Fibroblast of gingiva (primary cell): Measurements from ENCODE around the gene FBLN7.
"Not testable (repeated sequence)": the region's sequence is repeated elsewhere in the genome, so short reads cannot be mapped to it uniquely, and the experiment has no call there.

ENCODE experiments used
- DNase-seq: peaks from one replicate; pipeline ENCODE4 v3.0.0-alpha.2; 2011; ENCODE audit warnings: low read depth

FBLN7 gene, protein sequence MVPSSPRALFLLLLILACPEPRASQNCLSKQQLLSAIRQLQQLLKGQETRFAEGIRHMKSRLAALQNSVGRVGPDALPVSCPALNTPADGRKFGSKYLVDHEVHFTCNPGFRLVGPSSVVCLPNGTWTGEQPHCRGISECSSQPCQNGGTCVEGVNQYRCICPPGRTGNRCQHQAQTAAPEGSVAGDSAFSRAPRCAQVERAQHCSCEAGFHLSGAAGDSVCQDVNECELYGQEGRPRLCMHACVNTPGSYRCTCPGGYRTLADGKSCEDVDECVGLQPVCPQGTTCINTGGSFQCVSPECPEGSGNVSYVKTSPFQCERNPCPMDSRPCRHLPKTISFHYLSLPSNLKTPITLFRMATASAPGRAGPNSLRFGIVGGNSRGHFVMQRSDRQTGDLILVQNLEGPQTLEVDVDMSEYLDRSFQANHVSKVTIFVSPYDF

DNA sequence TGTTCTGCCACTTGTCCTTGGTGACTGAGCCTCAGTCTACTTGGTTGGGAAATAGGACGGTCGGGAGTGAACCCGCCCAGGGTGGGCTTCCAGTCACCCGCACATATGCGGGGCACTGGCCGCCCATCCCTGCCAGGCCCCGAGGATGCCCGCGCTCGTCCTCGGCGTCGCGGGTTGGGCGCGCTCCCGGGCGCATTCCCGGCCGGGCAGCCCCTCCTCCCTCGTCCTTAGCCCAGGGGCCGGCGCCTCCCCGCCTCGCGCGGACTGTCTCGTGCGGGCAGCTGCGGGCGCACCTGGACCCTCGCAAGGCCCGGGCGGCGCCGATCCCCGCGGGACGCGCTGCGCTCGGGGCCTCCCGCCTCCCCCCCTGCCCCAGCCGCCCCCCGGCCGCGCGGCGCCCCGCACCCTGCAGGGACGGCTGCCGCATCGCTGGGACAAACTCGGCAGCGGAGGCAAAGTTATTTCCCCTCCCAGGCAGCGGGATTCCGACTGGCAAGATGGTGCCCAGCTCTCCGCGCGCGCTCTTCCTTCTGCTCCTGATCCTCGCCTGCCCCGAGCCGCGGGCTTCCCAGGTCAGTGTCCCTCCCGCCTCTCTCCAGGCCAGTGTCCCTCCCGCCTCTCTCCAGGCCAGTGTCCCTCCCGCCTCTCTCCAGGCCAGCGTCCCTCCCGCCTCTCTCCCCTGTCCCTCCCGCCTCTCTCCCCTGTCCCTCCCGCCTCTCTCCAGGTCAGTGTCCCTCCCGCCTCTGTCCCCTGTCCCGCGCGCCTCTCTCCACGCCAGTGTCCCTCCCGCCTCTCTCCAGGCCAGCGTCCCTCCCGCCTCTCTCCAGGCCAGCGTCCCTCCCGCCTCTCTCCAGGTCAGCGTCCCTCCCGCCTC is at the start of gene FBLN7:
FBLN7 (plus strand) TSS at position 227 of the 874 bp plus-strand sequence; CDS start at position 498, 271 bp downstream.
- DNase-seq, result no peak

DNA sequence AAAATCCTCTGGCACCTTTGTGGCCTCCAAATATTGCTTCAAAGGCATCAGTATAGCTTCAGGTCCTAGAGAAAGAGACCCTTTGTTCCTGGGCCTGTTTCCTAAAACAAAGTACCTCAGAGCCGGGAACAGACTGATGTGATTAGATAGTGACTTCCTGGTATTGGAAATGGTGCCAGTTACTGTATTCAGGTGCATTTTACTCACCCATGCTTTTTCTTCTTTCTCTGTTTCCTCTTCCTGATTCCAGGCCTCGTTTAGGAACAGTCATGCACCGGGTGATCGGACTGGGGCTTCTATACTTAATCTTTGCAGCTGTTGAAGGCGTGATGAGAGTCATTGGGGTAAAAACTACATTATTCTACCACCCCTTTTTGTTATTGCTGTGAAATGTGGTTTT is 48.8 kb upstream of the FBLN7 start:
- no peak for DNase-seq

DNA sequence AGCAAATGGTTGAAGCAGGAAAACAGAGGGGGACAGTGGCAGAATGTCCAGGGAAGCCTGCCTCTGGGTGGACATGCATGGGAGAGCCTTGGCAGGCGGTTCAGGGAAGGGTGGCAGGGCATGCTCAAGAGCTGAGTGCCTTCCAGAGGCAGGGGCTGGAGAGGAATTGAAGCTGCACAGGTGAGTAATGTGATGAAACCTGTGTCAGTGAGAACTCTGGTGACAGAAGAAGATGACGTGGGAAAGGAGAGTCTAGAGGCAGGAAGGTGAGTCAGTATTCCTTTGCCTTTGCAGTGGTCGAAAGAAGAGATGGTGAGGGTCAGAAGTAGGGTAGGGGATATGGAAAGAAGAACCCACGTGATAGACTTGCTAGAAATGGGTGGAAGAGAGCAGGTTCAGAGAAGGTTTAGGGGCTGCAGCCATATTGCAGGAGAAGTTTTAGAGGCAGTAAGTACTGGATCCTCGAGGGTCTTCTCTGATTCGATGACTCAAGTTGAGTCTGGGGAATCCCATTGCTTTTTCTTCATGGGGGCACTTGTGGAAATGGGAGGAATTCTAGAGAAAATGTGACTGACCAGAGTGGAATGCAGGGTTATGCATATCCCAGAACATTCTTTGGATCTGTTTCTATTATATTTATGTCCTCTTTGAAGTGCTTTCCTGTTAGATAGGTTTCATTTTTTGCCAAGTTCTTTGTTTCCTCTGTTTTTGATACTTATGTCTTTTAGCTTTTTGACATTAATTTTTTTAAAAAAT is 45.7 kb upstream of the FBLN7 start:
- peak; percentile 30 for DNase-seq

DNA sequence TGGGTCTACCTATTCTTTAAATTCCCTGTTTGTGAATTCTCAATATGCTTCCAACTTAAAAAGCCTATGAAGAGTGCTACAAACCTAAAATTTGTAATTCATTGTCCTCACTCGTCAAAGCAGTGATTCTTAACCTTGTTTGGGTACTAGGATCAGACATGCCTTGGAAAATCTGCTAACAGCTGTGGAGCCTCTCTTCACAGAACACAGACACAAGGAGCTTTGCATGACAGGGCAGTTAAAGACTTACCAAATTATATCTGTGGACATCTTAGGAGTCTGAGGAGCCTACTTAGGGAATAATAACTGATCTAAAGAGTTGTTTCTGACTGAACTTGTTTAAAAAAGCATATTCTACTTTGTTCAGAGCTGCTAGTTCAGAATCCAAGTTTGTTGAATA is 45.0 kb upstream of the FBLN7 start:
- DNase-seq, result no peak

DNA sequence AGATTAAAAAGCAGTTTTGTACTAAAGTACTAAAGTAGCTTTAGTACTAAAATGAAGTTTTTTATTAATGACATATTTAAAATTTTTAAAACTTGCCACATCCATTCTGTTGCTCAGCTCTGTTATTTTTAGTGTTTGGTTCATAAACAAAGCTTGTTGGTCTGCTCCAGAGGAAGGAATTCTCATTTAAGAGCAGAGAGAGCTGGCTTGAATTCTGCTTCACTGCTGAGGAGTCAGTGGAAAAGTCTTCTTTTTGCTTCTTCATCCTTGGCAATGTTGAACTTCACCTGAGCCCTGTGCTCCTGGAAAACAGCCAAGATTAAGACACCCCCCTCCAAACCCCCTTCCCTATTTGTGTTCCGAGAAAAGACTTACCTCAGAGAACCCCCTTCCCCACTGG is 42.5 kb upstream of the FBLN7 start:
- peak; percentile 38 for DNase-seq

DNA sequence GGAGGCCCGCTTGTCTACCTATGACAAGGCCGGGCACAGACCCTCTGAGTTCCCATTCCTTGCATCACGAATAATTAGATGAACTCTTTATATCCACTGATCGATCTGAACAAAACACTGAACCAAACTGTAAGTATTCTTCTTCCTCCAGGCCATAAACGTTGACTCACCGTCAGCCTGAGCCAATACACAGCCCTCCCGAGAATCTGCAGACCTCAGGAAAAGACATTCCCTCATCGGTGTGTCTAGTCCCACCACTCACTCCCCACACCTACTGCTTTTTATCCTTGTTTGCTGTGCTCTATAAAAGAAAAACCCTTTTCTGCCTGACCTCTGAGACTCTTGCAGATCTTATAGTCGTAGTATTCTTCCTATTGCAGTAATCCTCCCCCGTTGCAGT is 42.1 kb upstream of the FBLN7 start:
- no peak for DNase-seq

DNA sequence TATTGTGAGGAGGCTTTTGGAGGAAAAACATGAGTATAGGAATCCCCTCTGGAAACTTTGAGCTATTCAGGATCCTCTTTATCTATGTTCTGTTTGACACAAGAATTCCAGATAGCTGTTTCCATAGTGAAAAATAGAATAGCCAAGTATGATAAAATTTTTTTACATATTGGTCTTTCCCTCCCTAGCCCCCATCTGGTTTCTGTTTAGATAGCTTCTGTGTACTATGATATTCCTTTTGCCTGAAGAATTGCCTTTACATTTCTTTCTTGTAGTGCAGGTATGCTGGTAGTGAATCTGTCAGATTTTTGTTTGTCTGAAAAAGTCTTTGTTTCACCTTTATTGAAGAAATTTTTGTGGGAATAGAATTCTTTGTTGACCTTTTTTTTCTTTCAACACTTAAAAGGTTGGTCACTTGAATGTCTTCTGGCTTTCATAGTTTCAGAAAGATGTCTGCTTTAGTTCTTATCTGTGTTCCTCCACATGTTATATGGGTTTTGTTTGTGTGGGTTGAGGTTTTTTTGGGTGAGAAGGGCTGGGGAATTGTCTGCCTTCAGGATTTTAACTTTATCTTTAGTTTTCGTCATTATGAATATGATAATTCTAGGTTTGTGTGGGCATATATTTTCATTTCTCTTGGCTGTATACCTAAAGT is 29.9 kb upstream of the FBLN7 start:
- DNase-seq, result no peak

DNA sequence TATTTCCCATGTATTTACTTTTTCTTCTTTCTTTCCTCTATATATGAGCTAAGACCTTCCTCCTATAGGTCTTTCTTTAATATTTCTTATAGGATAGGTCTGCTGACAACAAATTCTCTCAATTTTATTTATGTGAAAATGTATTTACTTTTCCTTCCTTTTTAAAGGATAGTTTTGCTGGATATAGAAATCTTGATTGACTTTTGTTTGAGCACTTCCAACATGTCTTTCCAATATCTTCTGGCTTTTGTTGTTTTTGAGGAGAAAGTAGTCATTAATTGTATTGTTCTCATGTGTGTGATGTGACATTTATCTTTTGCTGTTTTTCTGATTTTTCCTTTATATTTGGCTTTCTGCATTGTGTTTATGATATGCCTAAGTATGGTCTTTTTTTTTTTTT is 28.9 kb upstream of the FBLN7 start:
- DNase-seq, result no peak

DNA sequence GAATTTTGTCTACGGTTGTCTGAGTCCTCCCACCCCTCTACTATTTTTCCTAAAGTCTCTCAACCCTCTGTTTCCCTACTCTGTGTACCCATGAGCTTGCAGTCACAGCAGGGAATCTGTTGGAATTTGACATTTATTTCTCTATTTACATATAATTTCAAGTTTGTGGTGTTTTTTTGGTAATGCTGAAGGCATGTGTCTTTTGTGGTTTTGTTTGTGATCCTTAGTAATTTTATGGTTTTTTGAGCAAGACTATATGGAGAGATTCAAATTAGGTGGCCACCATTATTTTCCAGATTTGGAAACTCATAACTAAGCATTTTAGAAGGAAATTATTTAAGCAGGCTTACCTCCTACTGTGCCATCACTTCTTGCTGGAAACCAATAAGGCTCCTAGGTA is 27.2 kb upstream of the FBLN7 start:
- no peak for DNase-seq

DNA sequence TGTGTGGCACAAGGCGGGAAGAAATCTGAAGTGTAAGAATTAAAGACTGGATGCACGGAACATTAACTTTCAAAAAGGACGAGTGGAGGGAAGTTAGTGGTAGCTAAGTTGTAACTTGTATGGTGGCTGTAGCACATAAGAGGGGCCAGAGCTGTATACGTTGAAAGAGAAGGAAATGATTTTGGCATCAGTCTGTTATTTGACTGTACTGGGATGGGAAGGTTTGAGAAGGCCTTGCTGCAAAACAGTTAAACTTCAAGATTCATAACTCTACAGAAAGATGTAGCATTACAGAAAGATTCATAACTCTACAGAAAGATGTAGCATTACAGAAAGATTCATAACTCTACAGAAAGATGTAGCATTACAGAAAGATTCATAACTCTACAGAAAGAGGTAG is 24.8 kb upstream of the FBLN7 start:
- not testable (repeated sequence) for DNase-seq

DNA sequence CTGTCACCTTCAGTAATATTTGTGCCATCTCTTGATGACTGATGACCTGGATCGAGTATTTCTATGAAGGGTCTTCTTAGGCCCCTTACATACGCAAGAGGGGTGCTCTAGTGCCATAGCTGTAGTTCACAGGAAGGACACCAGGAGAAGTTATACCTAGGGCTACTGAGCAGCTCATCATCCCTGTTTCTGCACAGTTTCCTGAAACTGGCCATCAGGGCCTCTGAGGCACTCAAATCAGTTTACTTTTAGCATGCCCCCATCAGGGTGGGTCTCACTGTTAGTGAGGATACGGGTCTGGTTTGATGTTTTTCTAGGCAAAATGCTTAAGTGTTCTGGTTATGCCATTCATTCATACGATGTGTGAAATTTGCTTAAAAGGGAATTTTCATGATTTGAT is 20.0 kb upstream of the FBLN7 start:
- no peak for DNase-seq

DNA sequence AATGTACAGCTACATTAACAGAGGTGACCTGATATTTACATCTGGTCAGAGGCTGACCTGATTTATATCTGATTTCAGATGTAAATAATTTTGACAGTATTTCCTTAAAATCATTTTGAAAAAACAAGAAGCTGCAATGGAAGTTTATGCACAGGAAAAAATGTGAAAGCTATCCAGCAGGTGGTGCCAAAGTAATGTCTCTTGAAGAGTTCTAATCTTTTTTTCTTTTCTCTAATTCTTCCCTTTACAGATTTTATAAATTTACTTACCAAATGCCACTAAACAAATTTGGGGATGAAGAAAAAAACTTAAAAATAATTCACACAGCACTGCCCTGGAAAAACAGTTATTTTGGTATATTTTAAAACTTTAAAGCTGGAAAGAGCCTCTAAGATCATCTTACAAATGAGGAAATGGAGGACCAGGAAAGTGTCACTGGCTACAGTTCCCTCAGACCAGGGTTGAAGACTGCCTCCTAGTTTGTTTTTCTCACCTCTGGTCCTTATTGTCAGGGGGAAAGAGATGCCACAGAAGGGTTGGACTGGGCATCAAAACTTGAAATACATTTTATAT is 16.4 kb upstream of the FBLN7 start:
- peak; percentile 40 for DNase-seq

DNA sequence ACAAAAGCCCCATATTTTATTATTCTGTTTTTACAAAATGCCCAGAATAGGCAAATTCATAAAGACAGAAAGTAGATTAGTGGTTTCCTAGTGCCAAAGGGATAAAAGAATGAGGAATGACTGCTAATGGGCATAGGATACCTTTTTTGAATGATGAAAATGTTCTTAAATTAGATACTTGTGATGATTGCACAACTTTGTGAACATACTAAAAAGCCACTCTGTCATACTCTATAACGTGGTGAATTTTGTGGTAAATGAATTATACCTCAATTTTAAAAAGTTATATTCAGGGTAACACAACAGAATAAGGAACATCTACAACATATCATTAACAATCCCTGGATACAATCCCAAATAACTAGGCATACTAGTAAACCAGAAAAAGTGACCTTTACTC is 9.1 kb upstream of the FBLN7 start:
- DNase-seq, result no peak

DNA sequence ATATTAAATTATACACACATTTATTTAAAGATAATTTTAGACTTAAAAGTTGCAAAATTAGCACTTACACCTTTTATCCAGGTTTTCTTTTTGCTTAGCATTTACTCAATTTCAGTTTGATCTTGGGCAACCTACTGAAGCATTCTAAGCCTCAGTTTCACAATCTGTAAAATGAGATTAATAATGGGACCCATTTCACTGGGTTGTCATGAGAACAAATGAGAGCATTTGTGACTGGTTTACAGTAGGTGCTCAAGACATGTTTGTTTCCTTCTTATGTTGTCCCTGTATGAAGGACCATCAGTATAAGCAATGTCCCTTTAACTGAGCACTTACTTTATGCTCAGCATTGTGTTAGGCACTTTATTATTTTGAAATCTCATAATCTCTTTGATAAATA is 4.8 kb upstream of the FBLN7 start:
- DNase-seq, result no peak

DNA sequence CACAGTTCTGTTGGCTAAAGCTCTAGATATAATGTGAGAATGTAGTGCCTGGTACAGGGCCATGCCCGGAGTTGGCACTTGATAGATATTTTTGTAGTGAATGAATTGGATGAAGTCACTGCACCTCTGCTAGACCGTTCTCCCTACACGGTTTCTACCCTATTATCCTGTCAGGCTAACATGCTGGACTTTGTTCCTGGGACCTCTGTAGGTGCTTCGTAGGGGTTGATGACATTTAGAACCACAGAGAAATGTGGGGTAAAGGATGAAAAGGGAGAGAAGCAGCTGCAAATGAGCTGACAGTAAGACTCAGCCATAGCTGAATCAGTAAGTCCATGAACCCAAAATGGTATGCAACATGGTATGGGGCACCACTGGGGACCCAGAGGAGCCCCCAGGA is 4.1 kb upstream of the FBLN7 start:
- DNase-seq, result no peak

DNA sequence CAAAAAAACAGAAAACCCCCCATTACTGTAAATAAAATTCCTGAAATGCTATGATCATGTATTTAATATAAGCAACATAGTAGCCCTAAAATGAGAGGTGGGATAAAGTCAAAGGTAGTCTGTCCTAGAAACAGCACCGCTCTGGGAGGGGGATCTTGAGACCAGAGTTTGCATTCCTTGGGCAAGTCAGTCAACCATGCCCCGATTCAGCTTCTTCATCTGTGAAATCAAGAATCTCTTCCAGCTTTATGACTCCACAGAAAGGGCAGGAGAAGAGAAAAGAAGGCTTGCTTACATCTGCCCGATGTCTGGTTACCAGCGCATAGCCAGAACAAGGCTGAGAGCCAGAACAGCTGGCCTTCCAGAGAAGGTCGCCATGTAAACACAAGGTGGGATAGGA is 2.1 kb upstream of the FBLN7 start:
- DNase-seq, result no peak

DNA sequence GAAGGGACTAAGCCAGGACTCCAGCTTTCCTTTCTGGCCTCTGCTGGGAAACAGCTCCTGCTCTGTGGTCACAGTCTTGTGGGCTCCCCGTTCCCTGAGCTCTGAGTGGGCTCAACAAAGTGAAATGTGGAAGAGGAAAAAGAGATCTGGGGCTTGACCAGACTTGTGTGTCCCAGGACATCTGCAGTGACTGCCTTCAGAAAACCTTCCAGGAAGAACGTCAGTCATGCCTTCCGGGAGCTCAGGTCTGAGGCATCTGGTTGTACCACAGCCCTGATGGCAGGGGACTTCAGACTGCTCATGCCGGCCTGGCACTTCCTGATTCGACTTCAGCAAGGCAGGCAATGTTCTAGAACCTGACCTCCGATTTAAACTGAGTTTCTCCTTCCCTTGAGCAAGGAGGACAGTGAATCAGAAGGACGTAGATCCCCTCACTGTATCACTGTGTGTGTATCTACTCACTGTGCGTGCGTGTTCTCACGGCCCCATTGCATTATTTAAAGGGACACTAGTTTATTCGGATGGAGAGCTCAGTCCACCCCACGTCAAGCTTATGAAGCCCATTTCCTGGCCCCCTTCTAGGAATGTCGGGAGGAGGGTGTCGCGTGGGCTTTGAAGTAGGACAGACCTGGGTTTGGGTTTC is 548 bp upstream of the FBLN7 start:
- no peak for DNase-seq

DNA sequence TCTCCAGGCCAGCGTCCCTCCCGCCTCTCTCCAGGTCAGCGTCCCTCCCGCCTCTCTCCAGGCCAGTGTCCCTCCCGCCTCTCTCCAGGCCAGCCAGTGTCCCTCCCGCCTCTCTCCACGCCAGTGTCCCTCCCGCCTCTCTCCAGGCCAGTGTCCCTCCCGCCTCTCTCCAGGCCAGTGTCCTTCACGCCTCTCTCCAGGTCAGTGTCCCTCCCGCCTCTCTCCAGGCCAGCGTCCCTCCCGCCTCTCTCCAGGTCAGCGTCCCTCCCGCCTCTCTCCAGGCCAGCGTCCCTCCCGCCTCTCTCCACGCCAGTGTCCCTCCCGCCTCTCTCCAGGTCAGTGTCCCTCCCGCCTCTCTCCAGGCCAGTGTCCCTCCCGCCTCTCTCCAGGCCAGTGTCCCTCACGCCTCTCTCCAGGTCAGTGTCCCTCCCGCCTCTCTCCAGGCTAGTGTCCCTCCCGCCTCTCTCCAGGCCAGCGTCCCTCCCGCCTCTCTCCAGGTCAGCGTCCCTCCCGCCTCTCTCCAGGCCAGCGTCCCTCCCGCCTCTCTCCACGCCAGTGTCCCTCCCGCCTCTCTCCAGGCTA is 939 bp downstream of the FBLN7 start:
- DNase-seq, result not testable (repeated sequence)

DNA sequence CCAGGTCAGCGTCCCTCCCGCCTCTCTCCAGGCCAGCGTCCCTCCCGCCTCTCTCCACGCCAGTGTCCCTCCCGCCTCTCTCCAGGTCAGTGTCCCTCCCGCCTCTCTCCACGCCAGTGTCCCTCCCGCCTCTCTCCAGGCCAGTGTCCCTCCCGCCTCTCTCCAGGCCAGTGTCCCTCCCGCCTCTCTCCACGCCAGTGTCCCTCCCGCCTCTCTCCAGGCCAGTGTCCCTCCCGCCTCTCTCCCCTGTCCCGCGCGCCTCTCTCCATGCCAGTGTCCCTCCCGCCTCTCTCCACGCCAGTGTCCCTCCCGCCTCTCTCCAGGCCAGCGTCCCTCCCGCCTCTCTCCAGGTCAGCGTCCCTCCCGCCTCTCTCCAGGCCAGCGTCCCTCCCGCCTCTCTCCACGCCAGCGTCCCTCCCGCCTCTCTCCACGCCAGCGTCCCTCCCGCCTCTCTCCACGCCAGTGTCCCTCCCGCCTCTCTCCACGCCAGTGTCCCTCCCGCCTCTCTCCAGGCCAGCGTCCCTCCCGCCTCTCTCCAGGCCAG is 1.5 kb downstream of the FBLN7 start:
- DNase-seq, result not testable (repeated sequence)

DNA sequence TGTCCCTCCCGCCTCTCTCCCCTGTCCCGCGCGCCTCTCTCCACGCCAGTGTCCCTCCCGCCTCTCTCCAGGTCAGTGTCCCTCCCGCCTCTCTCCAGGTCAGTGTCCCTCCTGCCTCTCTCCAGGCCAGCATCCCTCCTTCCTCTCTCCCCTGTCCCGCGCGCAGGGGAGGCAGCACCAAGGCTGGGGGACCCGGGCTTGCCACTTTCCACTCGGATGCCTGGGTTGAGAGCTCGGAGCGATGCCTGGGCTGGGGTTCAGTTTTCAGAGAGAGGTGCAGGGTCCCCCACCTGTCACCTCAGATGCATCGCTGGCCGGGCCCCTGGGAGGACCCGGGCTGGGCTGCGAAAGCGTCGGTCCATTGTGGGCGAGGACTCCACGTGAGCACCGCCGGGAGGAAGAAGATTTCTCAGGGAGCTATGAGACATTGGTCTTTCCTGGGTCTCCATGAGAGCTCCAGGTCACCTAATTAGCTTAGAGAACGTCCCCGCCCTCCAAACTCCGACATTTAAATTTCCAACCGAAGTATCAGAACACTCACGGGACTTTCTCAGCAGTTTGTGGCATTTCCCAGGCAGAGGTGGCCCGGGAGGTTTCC is 2.1 kb downstream of the FBLN7 start:
- DNase-seq, result no peak
